ENCODE measurements around the gene EED. TPM values are rescaled to one million over a fixed set of nuclear protein-coding genes. Genes with fewer than 3 reads are reported as not detected.
"Not testable (repeated sequence)": the region's sequence is repeated elsewhere in the genome, so short reads cannot be mapped to it uniquely, and the experiment has no call there.

EED gene
- polyA plus RNA-seq, 3 donors, result 2.3 to 17.8 (median 5.1) TPM

DNA sequence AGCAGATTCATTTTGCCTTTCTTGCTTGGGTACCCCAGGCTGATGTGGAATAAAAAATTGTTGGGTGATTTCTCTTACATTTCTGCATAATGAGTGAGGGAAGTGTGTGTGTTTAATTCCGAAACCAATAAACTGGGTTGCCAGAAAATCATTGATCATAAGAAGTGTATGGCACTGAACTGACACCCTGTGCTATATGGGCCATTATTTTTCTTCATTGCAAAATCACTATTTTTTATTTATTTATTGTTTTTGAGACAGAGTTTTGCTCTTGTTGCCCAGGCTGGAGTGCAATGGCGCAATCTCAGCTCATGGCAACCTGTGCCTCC, 42.9 kb downstream of the EED start:
- intact Hi-C loops (cut with micrococcal nuclease), result no loop called here
- H3K4me3 ChIP-seq (replicated peaks in 1 of 3; ENCODE audit: low read depth in 2 of 3, low read length in 3 of 3), result no peak overlapping the region

GRCh38 chr11:86288776-86289507, 44.4 kb downstream of the EED start:
- Histone ChIP-seq H3K9ac (ENCODE audit: insufficient read depth, low read length, poor library complexity, severe bottlenecking) (no peak overlapping the region), H3K79me2 (ENCODE audit: insufficient read depth, low read length) (no peaks in the 10 kb centered on the region), H4K20me1 (ENCODE audit: insufficient read depth, low read length) (no peaks in the 10 kb centered on the region), H3K4me3 (replicated peaks in 1 of 3; ENCODE audit: low read depth in 2 of 3, low read length in 3 of 3) (no peak overlapping the region), H2AFZ (ENCODE audit: insufficient read depth, low read depth, low read length, poor library complexity, severe bottlenecking) (no peak overlapping the region), H3K27ac (ENCODE audit: low read depth in 1 of 2, low read length in 2 of 2) (no peak overlapping the region), H3K27me3 (ENCODE audit: control insufficient read depth in 2 of 2, insufficient read depth in 2 of 2, low read length in 2 of 2) (no peaks in the 10 kb centered on the region), H3K4me1 (ENCODE audit: control insufficient read depth in 1 of 2, insufficient read depth in 2 of 2, low read length in 2 of 2) (no peaks in the 10 kb centered on the region), H3K36me3 (replicated peaks in 1 of 2; ENCODE audit: control insufficient read depth in 1 of 2, insufficient read depth in 2 of 2, low read length in 2 of 2) (peaks cover 2 to 10% of the 10 kb centered on the region in 2 donors), H3K9me3 (replicated peaks in 1 of 2; ENCODE audit: control insufficient read depth in 1 of 2, insufficient read depth in 1 of 2, low read length in 2 of 2) (no peaks in the 10 kb centered on the region), H3K4me2 (replicated peaks; ENCODE audit: extremely low read depth, low read length, poor library complexity, severe bottlenecking) (no peak overlapping the region)
- no peak for TF ChIP-seq CTCF (IDR thresholded peaks at IDR 0.05)
- peaks cover 6 to 8% of the 10 kb centered on the region in 2 donors for H3K36me3 Mint-ChIP-seq
- 80% methylated on average over 6 of the region's 7 CpGs for WGBS (ENCODE audit: insufficient coverage)
- no peak for DNase-seq
- intact Hi-C loops (cut with micrococcal nuclease), result no loop called here
- H3K27me3 Mint-ChIP-seq (ENCODE audit: low read depth in 3 of 3), result peaks cover 0 to 2% (median 0%) of the 10 kb centered on the region in 3 donors
- H3K4me3 Mint-ChIP-seq, result no peak overlapping the region
- H3K27ac Mint-ChIP-seq, result peak overlapping the region in 2 of 7 donors; percentile 42 to 68
- peaks cover 7% of the 10 kb centered on the region for H3K4me1 Mint-ChIP-seq
- H3K9me3 Mint-ChIP-seq, result no peaks in the 10 kb centered on the region

More for the DNA sequence above, 42.9 kb downstream of the EED start:
- peaks cover 7% of the 10 kb centered on the region for H3K4me1 Mint-ChIP-seq
- no peaks in the 10 kb centered on the region for H3K9me3 Mint-ChIP-seq
- Histone ChIP-seq H3K4me1 (ENCODE audit: control insufficient read depth in 1 of 2, insufficient read depth in 2 of 2, low read length in 2 of 2) (no peaks in the 10 kb centered on the region), H3K36me3 (replicated peaks in 1 of 2; ENCODE audit: control insufficient read depth in 1 of 2, insufficient read depth in 2 of 2, low read length in 2 of 2) (peaks cover 2 to 24% of the 10 kb centered on the region in 2 donors), H4K20me1 (ENCODE audit: insufficient read depth, low read length) (no peaks in the 10 kb centered on the region), H3K9me3 (replicated peaks in 1 of 2; ENCODE audit: control insufficient read depth in 1 of 2, insufficient read depth in 1 of 2, low read length in 2 of 2) (no peaks in the 10 kb centered on the region), H3K4me2 (replicated peaks; ENCODE audit: extremely low read depth, low read length, poor library complexity, severe bottlenecking) (no peak overlapping the region), H3K27ac (ENCODE audit: low read depth in 1 of 2, low read length in 2 of 2) (no peak overlapping the region), H3K79me2 (ENCODE audit: insufficient read depth, low read length) (no peaks in the 10 kb centered on the region), H2AFZ (ENCODE audit: insufficient read depth, low read depth, low read length, poor library complexity, severe bottlenecking) (no peak overlapping the region), H3K9ac (ENCODE audit: insufficient read depth, low read length, poor library complexity, severe bottlenecking) (no peak overlapping the region), H3K27me3 (ENCODE audit: control insufficient read depth in 2 of 2, insufficient read depth in 2 of 2, low read length in 2 of 2) (no peaks in the 10 kb centered on the region)
- peaks cover 0 to 2% (median 0%) of the 10 kb centered on the region in 3 donors for H3K27me3 Mint-ChIP-seq (ENCODE audit: low read depth in 3 of 3)
- WGBS (ENCODE audit: insufficient coverage), result 100% methylated on average over 1 of the region's 2 CpGs
- H3K36me3 Mint-ChIP-seq, result peaks cover 16 to 19% of the 10 kb centered on the region in 2 donors
- no peak for DNase-seq
- H3K27ac Mint-ChIP-seq, result peak overlapping the region in 2 of 7 donors; percentile 27 to 44
- TF ChIP-seq CTCF (IDR thresholded peaks at IDR 0.05), result no peak
- no peak overlapping the region for H3K4me3 Mint-ChIP-seq

DNA sequence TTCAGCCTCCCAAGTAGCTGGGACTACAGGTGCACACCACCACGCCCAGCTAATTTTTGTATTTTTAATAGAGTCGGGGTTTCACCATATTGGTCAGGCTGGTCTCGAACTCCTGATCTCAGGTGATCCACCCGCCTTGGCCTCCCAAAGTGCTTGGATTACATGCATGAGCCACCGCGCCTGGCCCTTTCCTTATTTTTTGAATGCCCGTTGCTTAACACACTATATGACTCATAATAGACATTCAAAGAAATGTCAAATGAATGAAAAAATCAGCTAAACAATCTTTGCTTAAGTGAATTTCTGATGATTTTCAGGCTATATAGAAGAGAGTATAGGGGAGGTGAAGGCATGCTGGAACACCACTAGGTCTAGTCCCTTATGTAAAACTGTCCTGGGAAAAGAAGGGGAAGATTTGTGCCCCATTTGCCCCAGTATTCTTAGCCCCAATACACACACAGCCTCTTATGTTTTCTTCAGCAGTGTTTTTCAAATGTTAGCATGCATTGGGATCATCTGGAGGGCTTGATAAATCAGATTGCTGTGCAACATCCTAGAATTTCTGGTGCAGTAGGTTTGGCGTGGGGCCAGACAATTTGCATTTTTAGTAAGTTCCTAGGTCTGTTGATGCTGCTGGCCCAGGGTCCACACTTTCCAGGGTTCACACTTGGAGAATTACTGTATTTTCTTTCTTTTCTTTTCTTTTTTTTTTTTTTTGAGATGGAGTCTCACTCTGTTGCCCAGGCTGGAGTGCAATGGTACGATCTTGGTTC, 45.1 kb downstream of the EED start:
- H3K9me3 ChIP-seq (replicated peaks in 1 of 2; ENCODE audit: control insufficient read depth in 1 of 2, insufficient read depth in 1 of 2, low read length in 2 of 2); H3K9ac ChIP-seq (ENCODE audit: insufficient read depth, low read length, poor library complexity, severe bottlenecking); H3K4me1 Mint-ChIP-seq; H4K20me1 ChIP-seq (ENCODE audit: insufficient read depth, low read length); H2AFZ ChIP-seq (ENCODE audit: insufficient read depth, low read depth, low read length, poor library complexity, severe bottlenecking); DNase-seq; H3K36me3 ChIP-seq (replicated peaks in 1 of 2; ENCODE audit: control insufficient read depth in 1 of 2, insufficient read depth in 2 of 2, low read length in 2 of 2); H3K4me3 ChIP-seq (replicated peaks in 1 of 3; ENCODE audit: low read depth in 2 of 3, low read length in 3 of 3); H3K36me3 Mint-ChIP-seq; H3K4me2 ChIP-seq (replicated peaks; ENCODE audit: extremely low read depth, low read length, poor library complexity, severe bottlenecking); H3K79me2 ChIP-seq (ENCODE audit: insufficient read depth, low read length); H3K27me3 Mint-ChIP-seq (ENCODE audit: low read depth in 3 of 3); H3K4me3 Mint-ChIP-seq; H3K9me3 Mint-ChIP-seq; H3K4me1 ChIP-seq (ENCODE audit: control insufficient read depth in 1 of 2, insufficient read depth in 2 of 2, low read length in 2 of 2); H3K27me3 ChIP-seq (ENCODE audit: control insufficient read depth in 2 of 2, insufficient read depth in 2 of 2, low read length in 2 of 2); H3K27ac ChIP-seq (ENCODE audit: low read depth in 1 of 2, low read length in 2 of 2): not testable (repeated sequence)
- intact Hi-C loops (cut with micrococcal nuclease), result loop anchor here (5.0 to 10.0 kb wide), 2 partner anchors 427 to 435 kb away; partner anchors contain the start of gene CCDC83 (in 1 of the 2)
- WGBS (ENCODE audit: insufficient coverage), result 92% methylated on average over 2 of the region's 9 CpGs
- H3K27ac Mint-ChIP-seq, result peak overlapping the region in 1 of 7 donors; percentile 42

Data from CD14-positive monocyte (primary cell).